ENCODE data around the gene MRPL4. TPM values are rescaled to one million over a fixed set of nuclear protein-coding genes. Genes with fewer than 3 reads are reported as not detected.

Gene MRPL4
- total RNA-seq, 1 experiment from 2014 or later = 87.4 TPM

GRCh38 chr19:10309423-10309822, 57.4 kb downstream of the MRPL4 start, which contains the start of gene ZGLP1:
Gene ZGLP1, minus strand, starts transcription at chr19:10309815.
- Histone ChIP-seq H3K27ac (no peak within 1 kb of the TSS), H3K27me3 (replicated peaks) (no peaks in the 10 kb centered on the region), H3K4me1 (replicated peaks) (peaks cover 14% of the 10 kb centered on the region), H3K4me3 (no peak within 1 kb of the TSS), H3K36me3 (peaks cover 26% of the 10 kb centered on the region), H3K9me3 (replicated peaks) (no peaks in the 10 kb centered on the region)
- no peak for DNase-seq (ENCODE audit: low read depth in 1 of 2, low spot score in 2 of 2)

Other genes with a start within 250 kb of the MRPL4 start
- 0.38 and 0.39 TPM in 2 replicates for gene COL5A3, start 241.7 kb upstream of the MRPL4 start, total RNA-seq (2014; rRNA removed; shearing (Covaris generic))
- gene RDH8, start 238.7 kb upstream of the MRPL4 start, total RNA-seq (2014; rRNA removed; shearing (Covaris generic)) = not detected in 2 replicates
- gene SHFL, start 165.9 kb upstream of the MRPL4 start, total RNA-seq (2014; rRNA removed; shearing (Covaris generic)) = 14.5 and 17.4 TPM in 2 replicates
- gene ANGPTL6, start 149.5 kb upstream of the MRPL4 start, total RNA-seq (2014; rRNA removed; shearing (Covaris generic)) = 0.11 TPM in 1 of 2 replicates, not detected in the other
- 28.0 and 31.4 TPM in 2 replicates for gene PPAN, start 145.9 kb upstream of the MRPL4 start, total RNA-seq (2014; rRNA removed; shearing (Covaris generic))
- 1.9 and 2.2 TPM in 2 replicates for gene P2RY11, start 140.5 kb upstream of the MRPL4 start, total RNA-seq (2014; rRNA removed; shearing (Covaris generic))
- gene EIF3G, start 132.3 kb upstream of the MRPL4 start, total RNA-seq (2014; rRNA removed; shearing (Covaris generic)) = 295 and 346 TPM in 2 replicates
- gene DNMT1, start 57.3 kb upstream of the MRPL4 start, total RNA-seq (2014; rRNA removed; shearing (Covaris generic)) = 120 and 170 TPM in 2 replicates
- 4.9 and 7.0 TPM in 2 replicates for gene S1PR2, start 20.9 kb upstream of the MRPL4 start, total RNA-seq (2014; rRNA removed; shearing (Covaris generic))
- gene ICAM1, start 18.9 kb downstream of the MRPL4 start, total RNA-seq (2014; rRNA removed; shearing (Covaris generic)) = 11.9 and 17.2 TPM in 2 replicates
- gene ICAM4, start 34.7 kb downstream of the MRPL4 start, total RNA-seq (2014; rRNA removed; shearing (Covaris generic)) = not detected in 2 replicates
- gene ICAM5, start 37.7 kb downstream of the MRPL4 start, total RNA-seq (2014; rRNA removed; shearing (Covaris generic)) = 0.38 and 0.79 TPM in 2 replicates
- 1.2 TPM in 1 of 2 replicates, not detected in the other for gene ZGLP1, start 57.6 kb downstream of the MRPL4 start, total RNA-seq (2014; rRNA removed; shearing (Covaris generic))
- 25.5 and 84.1 TPM in 2 replicates for gene FDX2, start 63.8 kb downstream of the MRPL4 start, total RNA-seq (2014; rRNA removed; shearing (Covaris generic))
- gene RAVER1, start 81.3 kb downstream of the MRPL4 start, total RNA-seq (2014; rRNA removed; shearing (Covaris generic)) = 27.3 and 36.4 TPM in 2 replicates
- gene ICAM3, start 87.4 kb downstream of the MRPL4 start, total RNA-seq (2014; rRNA removed; shearing (Covaris generic)) = 6.0 and 8.1 TPM in 2 replicates
- 62.3 and 72.4 TPM in 2 replicates for gene TYK2, start 128.4 kb downstream of the MRPL4 start, total RNA-seq (2014; rRNA removed; shearing (Covaris generic))
- 284 and 367 TPM in 2 replicates for gene CDC37, start 151.3 kb downstream of the MRPL4 start, total RNA-seq (2014; rRNA removed; shearing (Covaris generic))
- gene PDE4A, start 168.3 kb downstream of the MRPL4 start, total RNA-seq (2014; rRNA removed; shearing (Covaris generic)) = 6.9 and 11.5 TPM in 2 replicates

Data from SJSA1 (cell line).